ENCODE data around the gene NXN.
"Not testable (repeated sequence)": the region's sequence is repeated elsewhere in the genome, so short reads cannot be mapped to it uniquely, and the experiment has no call there.

Gene NXN

DNA sequence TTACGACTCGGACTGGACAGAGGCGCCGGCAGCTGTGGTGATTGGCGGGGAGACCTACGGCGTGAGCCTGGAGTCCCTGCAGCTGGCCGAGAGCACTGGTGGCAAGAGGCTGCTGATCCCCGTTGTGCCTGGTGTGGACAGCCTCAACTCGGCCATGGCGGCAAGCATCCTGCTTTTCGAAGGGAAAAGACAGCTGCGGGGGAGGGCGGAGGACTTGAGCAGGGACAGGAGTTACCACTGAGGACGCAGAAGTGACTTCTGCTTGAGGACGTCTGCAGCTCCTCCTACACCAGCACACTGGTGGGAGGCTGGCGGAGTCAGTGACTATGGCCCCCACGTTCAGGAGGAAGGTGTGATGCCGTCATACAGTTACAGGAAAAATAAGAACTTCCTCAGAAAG, 187.7 kb downstream of the NXN start:
- DNase-seq (ENCODE audit: low read depth) = no peak
- TF ChIP-seq, protein P1, sequence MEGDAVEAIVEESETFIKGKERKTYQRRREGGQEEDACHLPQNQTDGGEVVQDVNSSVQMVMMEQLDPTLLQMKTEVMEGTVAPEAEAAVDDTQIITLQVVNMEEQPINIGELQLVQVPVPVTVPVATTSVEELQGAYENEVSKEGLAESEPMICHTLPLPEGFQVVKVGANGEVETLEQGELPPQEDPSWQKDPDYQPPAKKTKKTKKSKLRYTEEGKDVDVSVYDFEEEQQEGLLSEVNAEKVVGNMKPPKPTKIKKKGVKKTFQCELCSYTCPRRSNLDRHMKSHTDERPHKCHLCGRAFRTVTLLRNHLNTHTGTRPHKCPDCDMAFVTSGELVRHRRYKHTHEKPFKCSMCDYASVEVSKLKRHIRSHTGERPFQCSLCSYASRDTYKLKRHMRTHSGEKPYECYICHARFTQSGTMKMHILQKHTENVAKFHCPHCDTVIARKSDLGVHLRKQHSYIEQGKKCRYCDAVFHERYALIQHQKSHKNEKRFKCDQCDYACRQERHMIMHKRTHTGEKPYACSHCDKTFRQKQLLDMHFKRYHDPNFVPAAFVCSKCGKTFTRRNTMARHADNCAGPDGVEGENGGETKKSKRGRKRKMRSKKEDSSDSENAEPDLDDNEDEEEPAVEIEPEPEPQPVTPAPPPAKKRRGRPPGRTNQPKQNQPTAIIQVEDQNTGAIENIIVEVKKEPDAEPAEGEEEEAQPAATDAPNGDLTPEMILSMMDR (IDR thresholded peaks at IDR 0.05; ENCODE audit: control insufficient read depth, extremely low read depth, insufficient read depth) = no peak
- no peak overlapping the region for H3K4me3 ChIP-seq (ENCODE audit: low read depth, low read length)

DNA sequence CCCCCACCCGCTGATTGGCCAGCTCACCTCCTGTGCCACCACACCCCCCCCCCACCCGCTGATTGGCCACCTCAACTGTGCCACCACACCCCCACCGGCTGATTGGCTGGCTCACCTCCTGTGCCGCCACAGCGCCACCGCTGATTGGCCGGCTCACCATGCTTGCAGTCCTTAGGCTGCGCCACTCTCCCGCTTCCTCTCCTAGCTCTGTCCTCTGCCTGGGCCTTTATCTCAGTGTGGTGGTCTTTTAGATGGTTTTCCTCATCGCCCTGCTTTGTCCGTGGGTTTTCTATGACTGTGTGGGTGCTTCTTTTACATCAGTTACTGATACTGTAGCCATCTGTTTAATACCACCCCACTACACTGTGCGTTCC, 188.7 kb downstream of the NXN start:
- not testable (repeated sequence) for H3K4me3 ChIP-seq (ENCODE audit: low read depth, low read length); DNase-seq (ENCODE audit: low read depth)

DNA sequence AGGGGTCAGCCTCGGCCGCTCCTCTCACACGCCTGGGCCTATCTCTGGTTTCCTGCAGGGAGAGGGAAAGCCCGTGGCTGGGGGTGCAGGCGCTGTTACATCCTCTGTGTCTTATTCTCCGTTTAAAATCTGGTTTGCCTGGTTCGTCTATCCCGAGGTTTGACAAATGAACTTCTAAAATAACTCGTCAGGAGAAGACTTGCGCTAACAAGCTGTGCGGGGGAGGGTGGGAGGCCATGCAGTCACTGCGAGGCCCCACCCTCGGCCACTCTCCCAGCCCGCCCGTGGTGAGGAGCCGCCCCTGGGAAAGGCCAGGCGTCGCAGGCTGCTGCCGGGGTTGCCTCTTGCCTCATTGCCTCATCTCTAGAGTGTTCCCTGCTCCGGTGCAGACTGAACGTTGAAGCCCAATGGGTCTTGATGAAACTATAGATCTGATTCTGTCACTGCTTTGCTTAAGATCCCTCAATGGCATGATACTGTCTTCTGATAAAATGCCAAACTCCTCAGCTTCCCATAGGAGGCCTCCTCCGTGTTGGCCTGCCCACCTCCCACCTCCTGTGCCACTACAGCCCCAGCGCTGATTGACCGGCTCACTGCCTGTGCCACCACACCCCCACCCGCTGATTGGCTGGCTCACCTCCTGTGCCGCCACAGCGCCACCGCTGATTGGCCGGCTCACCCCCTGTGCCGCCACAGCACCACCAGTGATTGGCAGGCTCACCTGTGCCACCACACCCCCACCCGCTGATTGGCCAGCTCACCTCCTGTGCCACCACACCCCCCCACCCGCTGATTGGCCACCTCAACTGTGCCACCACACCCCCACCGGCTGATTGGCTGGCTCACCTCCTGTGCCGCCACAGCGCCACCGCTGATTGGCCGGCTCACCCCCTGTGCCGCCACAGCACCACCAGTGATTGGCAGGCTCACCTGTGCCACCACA, 189.4 kb downstream of the NXN start:
- not testable (repeated sequence) for DNase-seq (ENCODE audit: low read depth); H3K4me3 ChIP-seq (ENCODE audit: low read depth, low read length)

DNA sequence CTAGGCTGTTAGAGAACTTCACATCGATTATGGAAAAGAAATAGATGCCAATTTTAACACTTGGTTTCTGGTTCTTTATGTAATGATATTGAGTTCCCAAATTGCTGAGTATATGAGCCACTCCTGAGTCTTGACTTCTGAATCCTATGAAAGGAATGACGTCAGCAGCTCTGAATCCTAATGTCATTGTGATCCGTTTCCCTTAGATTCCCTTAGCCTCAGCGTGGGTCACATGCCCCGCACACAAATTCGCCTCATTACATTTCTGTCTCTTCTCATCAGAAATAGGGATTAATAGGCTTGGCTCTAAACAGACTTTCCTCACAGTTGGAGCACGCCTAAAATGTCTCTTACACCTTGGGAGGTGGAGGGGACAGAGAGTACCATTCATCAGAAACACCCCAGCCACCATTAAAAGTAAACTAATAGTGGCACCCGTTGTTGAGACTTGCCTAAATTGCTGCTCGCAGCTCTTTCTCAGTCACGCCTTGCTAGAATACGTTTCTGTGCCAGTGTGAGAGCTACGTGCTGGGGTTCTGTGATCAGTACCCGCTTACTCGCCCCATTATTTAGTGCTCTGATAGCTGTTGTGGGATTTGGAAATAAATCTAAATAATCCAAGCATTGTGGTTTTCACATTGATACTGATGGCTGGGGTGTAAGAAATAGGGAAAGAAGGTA, 190.3 kb downstream of the NXN start:
- DNase-seq (ENCODE audit: low read depth) = no peak
- H3K4me3 ChIP-seq (ENCODE audit: low read depth, low read length) = no peak overlapping the region
- TF ChIP-seq, protein P1 (IDR thresholded peaks at IDR 0.05; ENCODE audit: control insufficient read depth, extremely low read depth, insufficient read depth) = no peak

DNA sequence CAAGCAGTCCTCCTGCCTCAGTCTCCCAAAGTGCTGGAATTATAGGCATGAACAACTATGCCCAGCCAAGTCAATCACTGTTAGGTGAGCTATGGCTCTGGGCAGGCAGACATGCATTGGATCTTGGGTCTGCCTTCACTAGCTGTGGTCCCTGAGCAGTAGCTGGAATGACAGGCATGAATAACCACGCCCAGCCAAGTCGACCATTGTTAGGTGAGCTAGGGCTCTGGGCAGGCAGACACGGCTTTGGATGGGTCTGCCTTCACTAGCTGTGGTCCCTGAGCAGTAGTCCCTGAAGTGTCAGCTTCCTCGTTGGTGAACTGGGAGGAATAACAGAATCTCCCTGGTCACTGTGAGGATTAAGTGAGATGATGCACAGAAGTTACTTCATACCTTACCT, 191.0 kb downstream of the NXN start:
- DNase-seq (ENCODE audit: low read depth) = no peak
- H3K4me3 ChIP-seq (ENCODE audit: low read depth, low read length) = no peak overlapping the region
- TF ChIP-seq, protein P1 (IDR thresholded peaks at IDR 0.05; ENCODE audit: control insufficient read depth, extremely low read depth, insufficient read depth) = no peak

DNA sequence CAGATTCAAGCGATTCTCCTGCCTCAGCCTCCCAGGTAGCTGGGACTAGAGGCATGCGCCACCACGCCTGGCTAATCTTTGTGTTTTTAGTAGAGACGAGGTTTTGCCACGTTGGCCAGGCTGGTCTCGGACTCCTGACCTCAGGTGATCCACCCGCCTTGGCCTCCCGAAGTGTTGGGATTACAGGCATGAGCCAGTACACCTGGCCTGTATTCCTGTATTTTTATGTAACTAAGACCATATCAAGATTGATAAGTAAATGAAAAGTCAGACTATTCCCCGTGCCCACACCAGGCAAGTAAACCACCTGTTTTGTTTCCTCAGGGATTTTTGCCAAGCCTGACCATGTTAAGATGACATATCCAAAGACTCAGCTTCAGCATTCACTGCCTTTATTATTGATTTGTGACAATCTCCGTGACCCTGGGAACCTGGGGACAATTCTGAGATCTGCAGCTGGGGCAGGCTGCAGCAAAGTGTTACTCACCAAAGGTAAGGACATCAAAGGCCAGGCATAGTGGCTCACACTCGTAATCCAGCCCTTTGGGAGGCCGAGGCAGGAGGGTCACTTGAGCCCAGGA, 191.8 kb downstream of the NXN start:
- TF ChIP-seq, protein P1 (IDR thresholded peaks at IDR 0.05; ENCODE audit: control insufficient read depth, extremely low read depth, insufficient read depth) = no peak
- DNase-seq (ENCODE audit: low read depth) = no peak
- H3K4me3 ChIP-seq (ENCODE audit: low read depth, low read length) = no peak overlapping the region

DNA sequence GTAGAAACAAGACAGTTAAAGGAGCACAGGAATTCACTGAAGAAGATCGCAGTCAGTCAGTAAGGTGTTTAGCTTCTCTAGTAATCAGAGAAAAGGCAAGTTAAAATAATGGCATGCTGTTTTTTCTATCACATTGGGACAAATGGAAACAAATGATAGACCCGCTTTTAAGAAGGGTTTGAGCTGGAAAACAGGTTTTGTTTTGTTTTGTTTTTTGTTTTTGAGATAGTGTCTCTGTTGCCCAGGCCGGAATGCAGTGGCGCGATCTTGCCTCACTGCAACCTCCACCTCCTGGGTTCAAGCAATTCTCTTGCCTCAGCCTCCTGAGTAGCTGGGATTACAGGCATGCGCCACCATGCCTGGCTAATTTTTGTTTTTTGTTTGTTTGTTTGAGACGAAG, 193.7 kb downstream of the NXN start:
- DNase-seq (ENCODE audit: low read depth); H3K4me3 ChIP-seq (ENCODE audit: low read depth, low read length): not testable (repeated sequence)

DNA sequence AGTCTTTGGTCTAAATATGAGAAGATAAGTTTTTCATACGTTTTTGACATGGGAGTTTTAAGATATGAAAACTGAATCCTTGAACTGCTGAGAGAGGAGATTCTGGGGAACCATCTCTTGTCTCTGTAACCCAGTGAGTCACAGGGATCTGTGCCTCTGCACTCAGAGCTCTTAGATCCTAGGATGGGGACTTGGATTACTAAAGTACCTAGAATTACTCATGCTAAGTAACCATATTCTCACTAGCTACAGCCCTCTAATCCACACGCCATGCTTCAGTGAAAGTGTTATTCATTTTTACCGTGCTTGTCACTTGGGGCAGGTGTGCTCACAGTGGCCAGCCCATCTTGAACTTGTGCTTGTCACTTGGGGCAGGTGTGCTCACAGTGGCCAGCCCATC, 195.4 kb downstream of the NXN start:
- TF ChIP-seq, protein P1 (IDR thresholded peaks at IDR 0.05; ENCODE audit: control insufficient read depth, extremely low read depth, insufficient read depth) = no peak
- no peak for DNase-seq (ENCODE audit: low read depth)
- no peak overlapping the region for H3K4me3 ChIP-seq (ENCODE audit: low read depth, low read length)

Measured in LNCaP clone FGC (cell line).